HUES6 (cell line): ENCODE data around the gene APBA3.
"Not testable (repeated sequence)": the region's sequence is repeated elsewhere in the genome, so short reads cannot be mapped to it uniquely, and the experiment has no call there.

Experiments
- H3K27ac ChIP-seq: 2 replicates; pipeline ENCODE4 v1.7.0; 2013; ENCODE audit warnings: low read depth, mild to moderate bottlenecking, low read length, inconsistent platforms
- H3K27me3 ChIP-seq: 2 replicates; pipeline ENCODE4 v1.6.1; 2013; ENCODE audit warnings: low read length; ENCODE audit not compliant: control insufficient read depth, insufficient read depth
- H3K36me3 ChIP-seq: 2 replicates; pipeline ENCODE4 v1.6.1; 2013; ENCODE audit warnings: low read length; ENCODE audit not compliant: control insufficient read depth, insufficient read depth
- H3K4me1 ChIP-seq: 2 replicates; pipeline ENCODE4 v1.6.1; 2013; ENCODE audit warnings: low read length; ENCODE audit not compliant: control insufficient read depth, insufficient read depth
- H3K4me3 ChIP-seq: 2 replicates; pipeline ENCODE4 v1.5.1; 2013; ENCODE audit warnings: low read depth, low read length
- H3K9ac ChIP-seq: one replicate; pipeline ENCODE4 v1.6.1; 2013; ENCODE audit warnings: mild to moderate bottlenecking, low read length
- H3K9me3 ChIP-seq: 2 replicates; pipeline ENCODE4 v1.6.1; 2013; ENCODE audit warnings: low read depth, low read length; ENCODE audit not compliant: control insufficient read depth, insufficient read depth

The APBA3 gene

GRCh38 chr19:3769494-3769893, 8.0 kb upstream of the APBA3 start:
- Histone ChIP-seq H3K4me1 (0 out of 2 replicates have a peak, but pooled peaks cover 10% of the 10 kb centered on the region), H3K36me3 (peaks cover 29% of the 10 kb centered on the region), H3K27ac (no peak overlapping the region), H3K4me3 (no peak overlapping the region), H3K27me3 (no peaks in the 10 kb centered on the region), H3K9me3 (no peaks in the 10 kb centered on the region), H3K9ac (no peak overlapping the region)

GRCh38 chr19:3768748-3769099, 7.2 kb upstream of the APBA3 start:
- Histone ChIP-seq H3K9me3 (no peaks in the 10 kb centered on the region), H3K27me3 (no peaks in the 10 kb centered on the region), H3K27ac (no peak overlapping the region), H3K36me3 (peaks cover 29% of the 10 kb centered on the region), H3K4me3 (no peak overlapping the region), H3K9ac (no peak overlapping the region), H3K4me1 (0 out of 2 replicates have a peak, but pooled peaks cover 10% of the 10 kb centered on the region)

- no peak overlapping the region for H3K27ac ChIP-seq
These were observed 6.7 kb upstream of the APBA3 start for GRCh38 chr19:3768015-3768747.

GRCh38 chr19:3767050-3767449, 5.6 kb upstream of the APBA3 start:
- Histone ChIP-seq H3K9me3 (no peaks in the 10 kb centered on the region), H3K4me3 (no peak overlapping the region), H3K9ac (no peak overlapping the region), H3K27me3 (no peaks in the 10 kb centered on the region), H3K36me3 (peaks cover 29% of the 10 kb centered on the region), H3K4me1 (peaks cover 14% of the 10 kb centered on the region; the same call in 1 of the 2 replicates), H3K27ac (no peak overlapping the region)

More at GRCh38 chr19:3768015-3768747, 6.7 kb upstream of the APBA3 start:
- no peak overlapping the region for H3K9ac ChIP-seq
- H3K4me1 ChIP-seq, result peaks cover 11% of the 10 kb centered on the region; the same call in 1 of the 2 replicates
- H3K4me3 ChIP-seq, result no peak overlapping the region
- peaks cover 29% of the 10 kb centered on the region for H3K36me3 ChIP-seq
- H3K9me3 ChIP-seq, result no peaks in the 10 kb centered on the region
- H3K27me3 ChIP-seq, result no peaks in the 10 kb centered on the region

- Histone ChIP-seq H3K36me3 (peaks cover 29% of the 10 kb centered on the region), H3K4me3 (no peak overlapping the region), H3K27ac (no peak overlapping the region), H3K9ac (no peak overlapping the region), H3K4me1 (peaks cover 11% of the 10 kb centered on the region; the same call in 1 of the 2 replicates), H3K9me3 (no peaks in the 10 kb centered on the region), H3K27me3 (no peaks in the 10 kb centered on the region)
These were observed 5.0 kb upstream of the APBA3 start for GRCh38 chr19:3766520-3766919.

GRCh38 chr19:3765757-3766156, 4.3 kb upstream of the APBA3 start:
- not testable (repeated sequence) for H3K9ac ChIP-seq, H3K9me3 ChIP-seq, H3K4me1 ChIP-seq, H3K27ac ChIP-seq, H3K4me3 ChIP-seq, H3K27me3 ChIP-seq
- peaks cover 29% of the 10 kb centered on the region for H3K36me3 ChIP-seq

GRCh38 chr19:3765121-3765520, 3.6 kb upstream of the APBA3 start:
- Histone ChIP-seq H3K36me3 (peaks cover 29% of the 10 kb centered on the region), H3K9me3 (no peaks in the 10 kb centered on the region), H3K27ac (no peak overlapping the region), H3K9ac (no peak overlapping the region), H3K4me3 (no peak overlapping the region), H3K4me1 (peaks cover 4% of the 10 kb centered on the region; the same call in 1 of the 2 replicates), H3K27me3 (no peaks in the 10 kb centered on the region)

- peak within 1 kb of the TSS; percentile 92 for H3K4me3 ChIP-seq
- no peaks in the 10 kb centered on the region for H3K9me3 ChIP-seq
- peaks cover 4% of the 10 kb centered on the region; the same call in 1 of the 2 replicates for H3K4me1 ChIP-seq
- peak within 1 kb of the TSS; percentile 96 for H3K9ac ChIP-seq
- H3K36me3 ChIP-seq, result peaks cover 31% of the 10 kb centered on the region
- no peaks in the 10 kb centered on the region for H3K27me3 ChIP-seq
- peak within 1 kb of the TSS; percentile 93 for H3K27ac ChIP-seq
These were observed 1.3 kb upstream of the APBA3 start, which contains the start of gene MRPL54 for GRCh38 chr19:3762501-3763459. TSS of gene MRPL54 (plus strand) at chr19:3762682. CDS start at chr19:3762701, 19 bp downstream.

- Histone ChIP-seq H3K27me3 (no peaks in the 10 kb centered on the region), H3K4me3 (peak overlapping the region; percentile 92), H3K9me3 (no peaks in the 10 kb centered on the region), H3K36me3 (peaks cover 28% of the 10 kb centered on the region), H3K9ac (no peak overlapping the region), H3K27ac (no peak overlapping the region), H3K4me1 (peaks cover 4% of the 10 kb centered on the region; the same call in 1 of the 2 replicates)
These were observed 610 bp upstream of the APBA3 start for GRCh38 chr19:3762130-3762473.

- Histone ChIP-seq H3K27me3 (no peaks in the 10 kb centered on the region), H3K9me3 (no peaks in the 10 kb centered on the region), H3K4me3 (peak overlapping the region; percentile 82), H3K9ac (peak overlapping the region; percentile 83), H3K27ac (peak overlapping the region; percentile 70; the same call in 1 of the 2 replicates), H3K36me3 (peaks cover 20% of the 10 kb centered on the region), H3K4me1 (peaks cover 4% of the 10 kb centered on the region; the same call in 1 of the 2 replicates)
These were observed 576 bp downstream of the APBA3 start for GRCh38 chr19:3760871-3761361.
